ENCODE data around the gene TRIP13.

GRCh38 chr5:916441-917293 is 24.0 kb downstream of the TRIP13 start:
- TF ChIP-seq CTCF (IDR thresholded peaks at IDR 0.05 in 4 of 5, conservative IDR thresholded peaks at IDR 0.05 in 1 of 5): no peak
- no peak for TF ChIP-seq POLR2A (IDR thresholded peaks at IDR 0.05)

All from gastrocnemius medialis (tissue), 4 donors.